Body of pancreas (tissue), 4 donors: ENCODE results near the gene E2F2. TPM values are rescaled to one million over a fixed set of nuclear protein-coding genes. Genes with fewer than 3 reads are reported as not detected.

Experiments used
- ATAC-seq: fragments of 150-250 bp; one replicate; pipeline ENCODE4 v1.9.1; 2016
- DNase-seq, 4 donors: peaks; one replicate each; pipeline ENCODE4 v3.0.0-alpha.2; 2019
- H3K27ac ChIP-seq, 4 donors: fragments of 200-600 bp; sonication (generic); 1 replicate in 3 of 4; 2 replicates in 1 of 4; pipeline versions ENCODE4 v1.5.1 to v1.6.1; 2016 to 2019; ENCODE audit warnings: mild to moderate bottlenecking in 1 of 4, mixed read lengths in 1 of 4, moderate library complexity in 1 of 4
- H3K27me3 ChIP-seq, 2 donors: fragments of 200-600 bp; sonication (generic); one replicate each; pipeline ENCODE4 v1.6.0; 2016; ENCODE audit warnings: mild to moderate bottlenecking in 1 of 2
- H3K36me3 ChIP-seq, 2 donors: fragments of 200-600 bp; sonication (generic); replicated peaks in 1 of 2; 2 replicates each; pipeline ENCODE4 v1.5.1; 2016; ENCODE audit warnings: low read depth in 2 of 2; ENCODE audit not compliant: insufficient read depth in 1 of 2
- H3K4me1 ChIP-seq: fragments of 200-600 bp; sonication (generic); one replicate; pipeline ENCODE4 v1.6.0; 2016
- H3K4me3 ChIP-seq, 2 donors: fragments of 200-600 bp; sonication (generic); 1 replicate in 1 of 2; 2 replicates in 1 of 2; pipeline ENCODE4 v1.5.1; 2016 to 2019
- H3K9me3 ChIP-seq, 3 donors: fragments of 200-600 bp; sonication (generic); 1 replicate in 2 of 3; 2 replicates in 1 of 3; pipeline ENCODE4 v1.5.1; 2016
- POLR2A ChIP-seq, 3 donors: fragments of 450-650 bp; IDR thresholded peaks; one replicate each; pipeline ENCODE4 v1.6.1; 2016; ENCODE audit warnings: antibody characterized with exemption in 3 of 3, mild to moderate bottlenecking in 2 of 3
- WGBS, 2 donors: methylation state at CpG; one replicate each; pipeline ENCODE4 v1.1.5; 2017; 5-methylcytosine and 5-hydroxymethylcytosine counted together
- intact Hi-C: fragments of 100-400 bp; cut with DNase I; formaldehyde crosslinking; loops from one replicate; pipeline ENCODE4 v1.15.1; 2023
- total RNA-seq, 2 donors: library from RNA; depleted of rRNA; stranded (reverse); fragments of >200 nt; gene quantifications; one replicate each; pipeline ENCODE4 v1.1.0, GENCODE V29; 2016
- TF ChIP-seq, protein P1 (sequence below), 7 experiments: fragments of 450-650 bp in 4 of 7; fragments of 200-600 bp in 3 of 7; sonication (generic) in 3 of 7; IDR thresholded peaks; one replicate each; pipeline ENCODE4 v1.5.1; 2016 to 2019; ENCODE audit warnings: antibody characterized with exemption in 7 of 7

E2F2 gene
- total RNA-seq, 2 donors from 2014 or later, result under 0.01 TPM; not detected in 1

GRCh38 chr1:23524163-23524562 lies 6.9 kb downstream of the E2F2 start:
- 72 to 100% methylated on average over 1 to 3 of the region's 3 CpGs for WGBS, 2 donors
- no peak for ATAC-seq
- TF ChIP-seq, protein P1, sequence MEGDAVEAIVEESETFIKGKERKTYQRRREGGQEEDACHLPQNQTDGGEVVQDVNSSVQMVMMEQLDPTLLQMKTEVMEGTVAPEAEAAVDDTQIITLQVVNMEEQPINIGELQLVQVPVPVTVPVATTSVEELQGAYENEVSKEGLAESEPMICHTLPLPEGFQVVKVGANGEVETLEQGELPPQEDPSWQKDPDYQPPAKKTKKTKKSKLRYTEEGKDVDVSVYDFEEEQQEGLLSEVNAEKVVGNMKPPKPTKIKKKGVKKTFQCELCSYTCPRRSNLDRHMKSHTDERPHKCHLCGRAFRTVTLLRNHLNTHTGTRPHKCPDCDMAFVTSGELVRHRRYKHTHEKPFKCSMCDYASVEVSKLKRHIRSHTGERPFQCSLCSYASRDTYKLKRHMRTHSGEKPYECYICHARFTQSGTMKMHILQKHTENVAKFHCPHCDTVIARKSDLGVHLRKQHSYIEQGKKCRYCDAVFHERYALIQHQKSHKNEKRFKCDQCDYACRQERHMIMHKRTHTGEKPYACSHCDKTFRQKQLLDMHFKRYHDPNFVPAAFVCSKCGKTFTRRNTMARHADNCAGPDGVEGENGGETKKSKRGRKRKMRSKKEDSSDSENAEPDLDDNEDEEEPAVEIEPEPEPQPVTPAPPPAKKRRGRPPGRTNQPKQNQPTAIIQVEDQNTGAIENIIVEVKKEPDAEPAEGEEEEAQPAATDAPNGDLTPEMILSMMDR (IDR thresholded peaks at IDR 0.05), result no peak
- TF ChIP-seq POLR2A (IDR thresholded peaks at IDR 0.05), result no peak
- intact Hi-C loops, result no loop called here
- no peak overlapping the region for H3K4me3 ChIP-seq
- H3K27ac ChIP-seq, result no peak overlapping the region
- H3K36me3 ChIP-seq, result no peaks in the 10 kb centered on the region
- DNase-seq, result no peak
- no peaks in the 10 kb centered on the region for H3K9me3 ChIP-seq
- H3K4me1 ChIP-seq, result peaks cover 12% of the 10 kb centered on the region
- H3K27me3 ChIP-seq, result no peaks in the 10 kb centered on the region

DNA sequence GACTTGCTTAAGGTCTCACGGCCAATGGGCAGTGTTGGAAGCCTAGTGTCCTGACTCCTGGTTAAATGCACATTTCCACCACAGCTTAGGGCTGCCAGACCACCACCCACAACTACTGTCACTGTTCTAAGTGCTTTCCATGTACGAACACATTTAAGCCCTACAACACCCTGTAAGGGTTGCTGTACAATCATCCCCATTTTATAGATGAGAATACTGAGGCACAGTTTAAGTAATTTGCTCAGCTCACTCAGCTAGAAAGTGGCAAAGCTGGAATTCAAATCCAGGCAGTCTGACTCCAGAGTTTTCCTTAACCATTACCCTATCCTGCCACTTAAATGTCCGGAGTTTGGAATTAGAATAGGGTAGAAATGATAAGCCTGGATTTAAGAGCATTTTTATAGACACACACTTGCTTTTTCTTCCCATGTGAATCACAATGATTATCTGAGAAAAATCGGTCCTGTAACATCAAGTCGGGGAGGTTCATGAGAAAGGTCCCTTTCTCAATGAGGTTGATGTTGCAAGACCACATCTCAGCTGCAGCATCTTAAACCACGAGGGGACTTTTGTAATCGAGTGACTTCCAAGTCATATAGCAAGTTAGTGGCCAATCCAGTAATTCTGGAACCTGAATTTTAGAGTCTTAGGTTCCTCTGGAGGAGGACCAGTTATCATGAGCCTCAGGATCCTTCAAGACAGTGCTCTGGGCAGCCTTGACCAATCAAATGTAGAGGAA lies 8.6 kb downstream of the E2F2 start:
- TF ChIP-seq POLR2A (IDR thresholded peaks at IDR 0.05), result no peak
- TF ChIP-seq, protein P1 (IDR thresholded peaks at IDR 0.05), result no peak
- ATAC-seq, result no peak

GRCh38 chr1:23521588-23521987 lies 9.4 kb downstream of the E2F2 start:
- H3K27me3 ChIP-seq, result no peaks in the 10 kb centered on the region
- ATAC-seq (no peak), DNase-seq (no peak)
- intact Hi-C loops, result no loop called here
- H3K9me3 ChIP-seq, result no peaks in the 10 kb centered on the region
- TF ChIP-seq, protein P1 (IDR thresholded peaks at IDR 0.05), result no peak
- no peak for TF ChIP-seq POLR2A (IDR thresholded peaks at IDR 0.05)
- no peak overlapping the region for H3K4me3 ChIP-seq
- H3K27ac ChIP-seq, result no peak overlapping the region
- no peaks in the 10 kb centered on the region for H3K4me1 ChIP-seq
- 93 to 94% methylated on average over 14 to 16 of the region's 16 CpGs for WGBS, 2 donors
- H3K36me3 ChIP-seq, result no peaks in the 10 kb centered on the region

More for the DNA sequence above, 8.6 kb downstream of the E2F2 start:
- no peaks in the 10 kb centered on the region for H3K36me3 ChIP-seq
- H3K27me3 ChIP-seq, result no peaks in the 10 kb centered on the region
- DNase-seq, result peak in 1 of 4 donors; percentile 20
- no peaks in the 10 kb centered on the region for H3K9me3 ChIP-seq
- no peak overlapping the region for H3K27ac ChIP-seq
- H3K4me3 ChIP-seq, result no peak overlapping the region
- no peaks in the 10 kb centered on the region for H3K4me1 ChIP-seq
- WGBS, 2 donors, result 82% methylated on average over 7 of the region's 7 CpGs
- intact Hi-C loops, result no loop called here

DNA sequence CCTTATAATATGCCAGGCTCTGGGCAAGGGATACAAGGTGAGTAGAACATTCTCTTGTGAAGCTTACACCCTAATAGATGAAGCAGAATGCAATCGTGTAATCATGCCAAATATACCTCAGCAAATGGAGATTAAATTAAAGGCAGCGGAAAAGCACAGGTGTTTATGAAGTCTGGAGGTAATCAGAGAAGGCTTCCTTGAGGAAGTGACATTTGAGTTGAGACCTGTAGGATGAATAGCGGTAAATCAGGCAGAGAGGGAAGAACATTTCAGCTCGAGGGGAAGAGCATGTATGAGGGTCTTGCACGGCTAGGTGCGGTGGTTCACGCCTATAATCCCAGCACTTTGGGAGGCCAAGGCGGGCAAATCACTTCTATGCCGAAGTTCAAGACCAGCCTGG lies 13.5 kb downstream of the E2F2 start:
- no peaks in the 10 kb centered on the region for H3K27me3 ChIP-seq
- no peaks in the 10 kb centered on the region for H3K36me3 ChIP-seq
- DNase-seq, result no peak
- 81% methylated on average over 9 of the region's 9 CpGs for WGBS, 2 donors
- no peaks in the 10 kb centered on the region for H3K9me3 ChIP-seq
- no peaks in the 10 kb centered on the region for H3K4me1 ChIP-seq
- intact Hi-C loops, result no loop called here
- no peak overlapping the region for H3K4me3 ChIP-seq
- ATAC-seq, result no peak
- TF ChIP-seq, protein P1 (IDR thresholded peaks at IDR 0.05), result no peak
- TF ChIP-seq POLR2A (IDR thresholded peaks at IDR 0.05), result no peak
- H3K27ac ChIP-seq, result no peak overlapping the region

DNA sequence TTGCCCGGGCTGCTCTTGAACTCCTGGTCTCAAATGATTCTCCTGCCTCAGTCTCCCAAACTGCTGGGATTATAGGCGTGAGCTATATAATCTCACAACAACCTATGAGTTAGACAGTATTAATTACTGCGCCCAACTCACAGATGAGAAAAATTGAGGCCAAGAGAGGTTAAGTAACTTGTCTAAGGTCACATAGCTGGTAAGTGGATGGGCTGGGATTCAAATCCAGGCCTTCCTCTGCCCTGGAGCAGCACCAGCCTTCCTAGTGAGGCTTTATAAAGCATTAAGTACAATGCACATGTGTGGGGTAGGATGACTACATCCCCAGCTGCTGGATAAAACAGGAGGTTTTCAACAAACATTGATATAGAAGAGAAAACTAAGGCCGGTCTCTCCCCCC lies 15.1 kb downstream of the E2F2 start:
- DNase-seq (no peak), ATAC-seq (no peak)
- Histone ChIP-seq H3K4me1 (no peaks in the 10 kb centered on the region), H3K27me3 (no peaks in the 10 kb centered on the region), H3K36me3 (no peaks in the 10 kb centered on the region), H3K27ac (no peak overlapping the region), H3K9me3 (no peaks in the 10 kb centered on the region), H3K4me3 (no peak overlapping the region)
- WGBS, 2 donors, result 94 to 100% methylated on average over 4 of the region's 4 CpGs
- intact Hi-C loops, result no loop called here
- no peak for TF ChIP-seq POLR2A (IDR thresholded peaks at IDR 0.05)
- TF ChIP-seq, protein P1 (IDR thresholded peaks at IDR 0.05), result no peak
